Thymus (tissue), 11 donors: ENCODE results near the gene SH2D3A. TPM values are rescaled to one million over a fixed set of nuclear protein-coding genes. Genes with fewer than 3 reads are reported as not detected.
"Not testable (repeated sequence)": the region's sequence is repeated elsewhere in the genome, so short reads cannot be mapped to it uniquely, and the experiment has no call there.

Experiments used
- DNase-seq, 9 donors: peaks; one replicate each; pipeline ENCODE4 v3.0.0-alpha.2; 2013; ENCODE audit warnings: low spot score in 9 of 9, low read depth in 6 of 9, missing footprints in 1 of 9
- H3K27ac ChIP-seq, 2 donors: one replicate each; pipeline ENCODE4 v1.5.1; 2013; ENCODE audit warnings: control low read depth in 1 of 2, low read depth in 1 of 2, low read length in 1 of 2, mild to moderate bottlenecking in 1 of 2, moderate library complexity in 1 of 2
- H3K27me3 ChIP-seq, 2 donors: one replicate each; pipeline ENCODE4 v1.5.1; 2013; ENCODE audit warnings: low read length in 1 of 2; ENCODE audit not compliant: control insufficient read depth in 2 of 2, insufficient read depth in 1 of 2
- H3K36me3 ChIP-seq, 2 donors: one replicate each; pipeline ENCODE4 v1.5.1; 2013; ENCODE audit warnings: low read length in 1 of 2, mild to moderate bottlenecking in 1 of 2, moderate library complexity in 1 of 2; ENCODE audit not compliant: control insufficient read depth in 2 of 2, insufficient read depth in 2 of 2
- H3K4me1 ChIP-seq, 2 donors: one replicate each; pipeline ENCODE4 v1.5.1; 2013; ENCODE audit warnings: low read length in 2 of 2; ENCODE audit not compliant: control insufficient read depth in 2 of 2, insufficient read depth in 2 of 2
- H3K4me3 ChIP-seq, 2 donors: one replicate each; pipeline ENCODE4 v1.5.1; 2013; ENCODE audit warnings: low read length in 2 of 2, control low read depth in 1 of 2, mild to moderate bottlenecking in 1 of 2
- H3K9me3 ChIP-seq, 2 donors: one replicate each; pipeline ENCODE4 v1.5.1; 2013; ENCODE audit warnings: low read length in 1 of 2, mild to moderate bottlenecking in 1 of 2; ENCODE audit not compliant: control insufficient read depth in 2 of 2, insufficient read depth in 1 of 2
- WGBS: extraction: QIAGEN DNeasy Blood & Tissue Kit; methylation state at CpG from one replicate; pipeline ENCODE4 v1.1.7; 2013; 5-methylcytosine and 5-hydroxymethylcytosine counted together
- polyA plus RNA-seq: library from polyadenylated mRNA; stranded (reverse); fragments of 200-250 nt; gene quantifications from one replicate; pipeline ENCODE4 v1.2.3, GENCODE V29; 2013
- total RNA-seq: library from RNA; stranded (reverse); fragments of 120-200 nt; gene quantifications from one replicate; pipeline ENCODE4 v1.2.4, GENCODE V29; 2013
- donor health status: healthy.

Gene SH2D3A
- total and polyA plus RNA-seq, 2 donors: 6.0 to 18.8 TPM

DNA sequence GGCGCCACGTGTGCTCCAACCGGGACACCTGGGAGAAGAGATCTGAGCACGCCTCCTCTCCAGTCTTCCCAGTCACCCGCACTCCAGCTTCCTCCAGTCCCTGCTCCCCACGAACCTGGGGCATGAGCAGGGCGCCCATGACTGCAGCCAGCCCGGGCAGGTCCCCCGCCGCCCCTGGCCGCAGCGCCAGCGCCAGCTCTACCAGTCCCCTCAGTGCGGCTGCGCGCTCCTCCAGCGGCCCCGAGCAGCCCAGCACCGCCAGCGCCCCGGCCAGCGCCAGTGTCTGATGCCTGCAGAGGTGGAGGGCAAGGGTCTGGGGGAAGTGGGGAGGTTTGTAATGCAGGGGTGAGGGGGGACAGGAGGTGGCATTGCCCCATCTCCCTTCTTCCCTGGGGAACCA, 13.1 kb downstream of the SH2D3A start:
- Histone ChIP-seq H3K4me3 (no peak overlapping the region), H3K4me1 (peaks cover 3 to 12% of the 10 kb centered on the region in 2 donors), H3K9me3 (no peaks in the 10 kb centered on the region), H3K36me3 (peaks cover 7 to 8% of the 10 kb centered on the region in 2 donors), H3K27ac (no peak overlapping the region), H3K27me3 (peaks cover 0 to 11% of the 10 kb centered on the region in 2 donors)
- 97% methylated on average over 22 of the region's 22 CpGs for WGBS
- no peak for DNase-seq

DNA sequence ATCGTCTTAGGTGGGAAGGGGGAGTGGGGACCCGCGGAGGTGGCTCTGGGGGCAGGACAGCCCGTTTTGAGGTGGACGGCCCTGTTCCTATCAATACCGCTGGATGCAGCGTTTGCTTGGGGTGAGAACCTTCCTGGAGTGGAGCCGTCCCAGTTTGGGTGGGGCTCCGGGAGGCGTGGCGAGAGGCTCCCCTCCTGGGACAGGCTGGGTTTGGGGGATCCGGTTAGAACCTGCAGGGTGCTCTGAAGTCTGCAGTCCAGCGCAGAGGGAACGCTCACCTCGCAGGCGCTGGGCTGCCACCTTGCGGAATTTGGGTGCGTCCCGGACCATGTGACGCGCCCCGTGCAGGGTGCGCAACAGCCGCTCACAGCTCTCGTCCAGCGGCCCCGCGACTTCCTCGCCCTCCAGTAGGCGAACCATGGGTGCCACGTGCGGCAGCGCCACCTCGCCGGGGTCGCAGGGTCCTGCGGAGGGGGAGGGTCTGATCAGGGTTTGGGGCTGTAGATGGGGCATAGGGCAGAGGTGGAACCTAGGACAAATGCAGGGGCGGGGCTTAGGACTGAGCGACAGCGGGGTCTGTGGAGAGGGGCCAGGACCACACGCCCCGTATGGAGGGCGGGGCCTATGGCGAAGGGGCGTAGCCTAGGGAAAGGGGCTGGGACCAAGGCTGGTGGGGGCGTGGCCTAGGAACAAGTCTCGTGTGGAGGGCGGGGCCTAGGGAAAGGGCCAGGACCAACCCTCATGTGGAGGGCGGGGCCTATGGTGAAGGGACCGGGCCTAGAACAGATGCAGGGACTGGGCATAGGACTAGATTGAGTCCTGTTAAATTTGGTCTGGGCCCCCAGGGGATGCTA, 13.8 kb downstream of the SH2D3A start:
- peak overlapping the region; percentile 36 to 47 for H3K4me3 ChIP-seq
- peak overlapping the region in 1 of 2 donors; percentile 21 for H3K27ac ChIP-seq
- peaks cover 0 to 11% of the 10 kb centered on the region in 2 donors for H3K27me3 ChIP-seq
- H3K4me1 ChIP-seq: peaks cover 3 to 12% of the 10 kb centered on the region in 2 donors
- no peaks in the 10 kb centered on the region for H3K9me3 ChIP-seq
- 5% methylated on average over 50 of the region's 50 CpGs for WGBS
- DNase-seq: peak in 6 of 9 donors; percentile 67 to 86 (median 76)
- H3K36me3 ChIP-seq: peaks cover 3 to 7% of the 10 kb centered on the region in 2 donors

DNA sequence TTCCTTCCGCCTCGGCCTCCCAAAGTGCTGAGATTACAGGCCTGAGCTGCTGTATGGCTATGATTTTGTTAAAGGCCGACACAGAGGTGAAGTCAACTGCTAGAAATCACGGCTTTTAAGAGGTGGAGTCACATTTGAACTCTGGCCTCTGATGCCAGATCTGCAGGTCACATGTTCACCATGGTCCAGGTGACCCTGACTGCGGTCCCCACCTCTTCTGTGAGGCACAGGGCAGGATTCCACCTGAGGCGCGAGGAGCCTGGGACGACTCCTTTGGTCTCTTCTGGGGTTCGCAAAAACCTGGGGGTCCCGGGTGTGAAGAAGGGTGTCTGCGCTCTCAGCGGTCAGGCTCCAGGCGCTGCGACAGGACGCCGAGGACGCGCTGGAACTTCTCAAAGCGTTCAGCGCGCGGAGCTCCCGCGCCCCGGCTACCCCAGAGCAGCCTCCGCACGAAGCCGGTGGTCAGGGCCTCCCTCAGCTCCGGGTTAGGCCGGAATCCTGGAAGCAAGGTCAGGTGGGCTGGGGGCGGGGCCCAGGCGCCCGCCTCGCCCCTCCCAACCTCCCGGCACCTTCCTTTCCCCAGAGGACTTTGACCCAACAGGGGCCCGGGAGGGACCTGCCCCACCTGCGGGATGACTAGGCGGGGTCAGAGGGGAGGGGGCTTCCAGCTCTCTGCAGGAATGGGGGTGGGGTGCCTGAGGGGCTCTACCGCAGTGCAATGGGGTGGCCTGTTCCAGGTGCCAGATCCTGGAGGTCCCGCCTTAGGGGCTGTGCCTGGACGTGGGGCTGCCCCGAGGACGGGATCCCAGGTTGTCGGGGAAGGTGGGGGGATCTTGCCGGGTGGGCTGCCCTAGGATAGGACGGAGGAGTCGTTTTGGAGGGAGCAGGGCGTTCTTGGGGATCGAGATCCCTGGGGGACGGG, 14.7 kb downstream of the SH2D3A start:
- H3K27ac ChIP-seq: no peak overlapping the region
- 86% methylated on average over 50 of the region's 50 CpGs for WGBS
- H3K4me3 ChIP-seq: peak overlapping the region in 1 of 2 donors; percentile 36
- H3K27me3 ChIP-seq: peaks cover 0 to 11% of the 10 kb centered on the region in 2 donors
- no peaks in the 10 kb centered on the region for H3K9me3 ChIP-seq
- peaks cover 3 to 12% of the 10 kb centered on the region in 2 donors for H3K4me1 ChIP-seq
- peaks cover 3 to 7% of the 10 kb centered on the region in 2 donors for H3K36me3 ChIP-seq
- DNase-seq: no peak

- DNase-seq: no peak
- H3K36me3 ChIP-seq: peaks cover 3 to 7% of the 10 kb centered on the region in 2 donors
- no peak overlapping the region for H3K27ac ChIP-seq
Measured at GRCh38 chr19:6751189-6751588, 16.0 kb downstream of the SH2D3A start.

DNA sequence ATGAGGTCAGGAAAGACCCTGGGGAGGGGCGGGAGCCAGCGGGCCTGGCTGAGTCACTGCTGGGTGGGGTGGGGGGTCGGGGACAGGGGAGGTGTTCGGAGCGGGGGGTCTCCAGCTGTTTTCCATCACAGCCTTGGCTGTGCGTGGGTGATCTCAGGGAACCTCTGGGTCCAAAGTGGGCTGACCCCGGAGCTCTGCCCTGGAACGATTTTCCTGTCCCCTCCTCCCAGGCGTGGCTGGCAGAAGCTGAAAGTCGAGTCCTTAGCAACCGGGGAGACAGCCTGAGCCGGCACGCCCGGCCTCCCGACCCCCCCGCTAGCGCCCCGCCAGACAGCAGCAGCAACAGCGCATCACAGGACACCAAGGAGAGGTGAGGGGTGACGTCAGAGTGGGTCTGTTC, 17.2 kb downstream of the SH2D3A start:
- WGBS: 88% methylated on average over 20 of the region's 20 CpGs
- Histone ChIP-seq H3K27ac (no peak overlapping the region), H3K36me3 (peaks cover 3 to 6% of the 10 kb centered on the region in 2 donors), H3K9me3 (no peaks in the 10 kb centered on the region), H3K27me3 (peaks cover 0 to 11% of the 10 kb centered on the region in 2 donors), H3K4me1 (peaks cover 3 to 13% of the 10 kb centered on the region in 2 donors), H3K4me3 (no peak overlapping the region)
- no peak for DNase-seq

More at GRCh38 chr19:6751189-6751588, 16.0 kb downstream of the SH2D3A start:
- 98% methylated on average over 16 of the region's 16 CpGs for WGBS
- Histone ChIP-seq H3K4me1 (peaks cover 3 to 12% of the 10 kb centered on the region in 2 donors), H3K4me3 (no peak overlapping the region), H3K9me3 (no peaks in the 10 kb centered on the region), H3K27me3 (peaks cover 0 to 11% of the 10 kb centered on the region in 2 donors)

- DNase-seq, H3K9me3 ChIP-seq, H3K4me3 ChIP-seq, H3K36me3 ChIP-seq, H3K27ac ChIP-seq, H3K4me1 ChIP-seq: not testable (repeated sequence)
- 96% methylated on average over 10 of the region's 10 CpGs for WGBS
- peaks cover 0 to 13% of the 10 kb centered on the region in 2 donors for H3K27me3 ChIP-seq
Measured at GRCh38 chr19:6748543-6748942, 18.7 kb downstream of the SH2D3A start.

GRCh38 chr19:6745965-6746364, 21.3 kb downstream of the SH2D3A start:
- H3K27me3 ChIP-seq: peaks cover 14 to 30% of the 10 kb centered on the region in 2 donors
- peaks cover 0 to 2% of the 10 kb centered on the region in 2 donors for H3K4me1 ChIP-seq
- H3K36me3 ChIP-seq: peaks cover under 1 to 6% of the 10 kb centered on the region in 2 donors
- H3K4me3 ChIP-seq: no peak overlapping the region
- no peak for DNase-seq
- no peaks in the 10 kb centered on the region for H3K9me3 ChIP-seq
- 98% methylated on average over 24 of the region's 24 CpGs for WGBS
- no peak overlapping the region for H3K27ac ChIP-seq

DNA sequence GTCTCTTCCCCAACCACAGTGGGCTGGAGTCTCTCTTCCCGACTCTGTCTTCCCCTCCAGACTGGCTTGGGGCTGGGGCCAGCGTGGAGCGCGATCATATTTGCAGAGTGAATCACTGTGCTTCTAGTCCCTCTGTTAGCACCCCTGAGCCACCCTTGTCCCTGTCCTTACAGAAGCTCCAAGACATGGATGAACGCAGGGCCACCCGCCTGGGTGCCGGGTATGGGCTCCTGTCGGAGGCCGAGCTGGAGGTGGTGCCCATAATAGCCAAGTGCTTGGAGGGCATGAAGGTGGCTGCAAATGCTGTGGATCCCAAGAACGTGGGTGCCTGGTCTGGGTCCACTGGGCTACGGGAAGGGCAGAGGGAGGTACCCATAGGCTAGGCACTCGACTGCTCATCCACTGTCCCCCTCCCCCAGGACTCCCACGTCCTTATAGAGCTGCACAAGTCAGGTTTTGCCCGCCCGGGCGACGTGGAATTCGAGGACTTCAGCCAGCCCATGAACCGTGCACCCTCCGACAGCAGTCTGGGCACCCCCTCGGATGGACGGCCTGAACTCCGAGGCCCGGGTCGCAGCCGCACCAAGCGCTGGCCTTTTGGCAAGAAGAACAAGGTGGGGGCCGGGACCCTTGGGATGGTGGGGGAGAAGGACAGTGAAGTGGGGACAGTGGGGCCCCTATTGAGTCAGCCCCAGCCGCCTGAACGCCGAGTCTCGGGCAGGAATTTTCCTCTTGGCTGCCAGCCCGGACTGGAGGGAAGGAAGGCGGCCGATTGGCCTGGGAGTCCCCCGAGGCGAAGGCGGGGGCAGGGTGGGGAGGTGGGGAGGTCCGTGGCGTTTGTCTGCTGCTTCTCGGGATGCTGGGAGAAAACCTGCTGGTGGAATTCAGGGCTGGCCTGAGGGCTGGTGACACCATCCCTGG, 22.6 kb downstream of the SH2D3A start:
- H3K27ac ChIP-seq: peak overlapping the region in 1 of 2 donors; percentile 46
- 92% methylated on average over 41 of the region's 41 CpGs for WGBS
- H3K9me3 ChIP-seq: peaks cover 0 to 5% of the 10 kb centered on the region in 2 donors
- no peak for DNase-seq
- peaks cover 28 to 43% of the 10 kb centered on the region in 2 donors for H3K27me3 ChIP-seq
- no peak overlapping the region for H3K4me3 ChIP-seq
- peaks cover 3 to 13% of the 10 kb centered on the region in 2 donors for H3K4me1 ChIP-seq
- H3K36me3 ChIP-seq: peaks cover 0 to 4% of the 10 kb centered on the region in 2 donors
